SH-SY5Y (cell line): ENCODE results near the gene FIGN.

Source experiments
- GATA2 ChIP-seq: IDR thresholded peaks from 2 replicates; pipeline ENCODE4 v1.6.1; 2011; ENCODE audit warnings: mild to moderate bottlenecking, low read depth, low read length
- GATA3 ChIP-seq: IDR thresholded peaks from 2 replicates; pipeline ENCODE4 v1.6.1; 2011; ENCODE audit warnings: low read depth, mild to moderate bottlenecking, low read length, moderate library complexity

DNA sequence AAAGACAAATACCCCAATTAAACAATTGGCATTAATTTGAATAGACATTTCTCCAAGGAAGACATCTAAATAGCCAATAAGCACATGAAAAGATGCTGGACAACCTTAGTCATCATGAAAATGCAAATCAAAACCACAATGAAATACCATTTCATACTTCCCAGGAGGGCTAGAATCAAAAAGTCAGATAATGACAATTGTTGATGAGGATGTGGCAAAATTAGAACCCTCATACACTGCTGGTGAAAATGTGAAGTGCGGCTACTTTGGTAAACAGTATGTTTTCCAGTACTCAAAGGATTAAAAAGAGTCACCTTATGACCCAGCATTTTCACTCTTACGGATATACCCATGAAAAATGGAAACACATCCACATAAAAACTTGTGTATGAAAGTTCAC lies 91.6 kb downstream of the FIGN start:
- TF ChIP-seq GATA2 (no peak), GATA3 (no peak)
